ENCODE measurements around the gene MYL2. TPM values are rescaled to one million over a fixed set of nuclear protein-coding genes. Genes with fewer than 3 reads are reported as not detected.

MYL2 gene
- total and polyA plus RNA-seq, 2 experiments from 2014 or later: not detected

GRCh38 chr12:110916295-110916875 is 4.0 kb downstream of the MYL2 start (continued):
- TF ChIP-seq, protein P1, sequence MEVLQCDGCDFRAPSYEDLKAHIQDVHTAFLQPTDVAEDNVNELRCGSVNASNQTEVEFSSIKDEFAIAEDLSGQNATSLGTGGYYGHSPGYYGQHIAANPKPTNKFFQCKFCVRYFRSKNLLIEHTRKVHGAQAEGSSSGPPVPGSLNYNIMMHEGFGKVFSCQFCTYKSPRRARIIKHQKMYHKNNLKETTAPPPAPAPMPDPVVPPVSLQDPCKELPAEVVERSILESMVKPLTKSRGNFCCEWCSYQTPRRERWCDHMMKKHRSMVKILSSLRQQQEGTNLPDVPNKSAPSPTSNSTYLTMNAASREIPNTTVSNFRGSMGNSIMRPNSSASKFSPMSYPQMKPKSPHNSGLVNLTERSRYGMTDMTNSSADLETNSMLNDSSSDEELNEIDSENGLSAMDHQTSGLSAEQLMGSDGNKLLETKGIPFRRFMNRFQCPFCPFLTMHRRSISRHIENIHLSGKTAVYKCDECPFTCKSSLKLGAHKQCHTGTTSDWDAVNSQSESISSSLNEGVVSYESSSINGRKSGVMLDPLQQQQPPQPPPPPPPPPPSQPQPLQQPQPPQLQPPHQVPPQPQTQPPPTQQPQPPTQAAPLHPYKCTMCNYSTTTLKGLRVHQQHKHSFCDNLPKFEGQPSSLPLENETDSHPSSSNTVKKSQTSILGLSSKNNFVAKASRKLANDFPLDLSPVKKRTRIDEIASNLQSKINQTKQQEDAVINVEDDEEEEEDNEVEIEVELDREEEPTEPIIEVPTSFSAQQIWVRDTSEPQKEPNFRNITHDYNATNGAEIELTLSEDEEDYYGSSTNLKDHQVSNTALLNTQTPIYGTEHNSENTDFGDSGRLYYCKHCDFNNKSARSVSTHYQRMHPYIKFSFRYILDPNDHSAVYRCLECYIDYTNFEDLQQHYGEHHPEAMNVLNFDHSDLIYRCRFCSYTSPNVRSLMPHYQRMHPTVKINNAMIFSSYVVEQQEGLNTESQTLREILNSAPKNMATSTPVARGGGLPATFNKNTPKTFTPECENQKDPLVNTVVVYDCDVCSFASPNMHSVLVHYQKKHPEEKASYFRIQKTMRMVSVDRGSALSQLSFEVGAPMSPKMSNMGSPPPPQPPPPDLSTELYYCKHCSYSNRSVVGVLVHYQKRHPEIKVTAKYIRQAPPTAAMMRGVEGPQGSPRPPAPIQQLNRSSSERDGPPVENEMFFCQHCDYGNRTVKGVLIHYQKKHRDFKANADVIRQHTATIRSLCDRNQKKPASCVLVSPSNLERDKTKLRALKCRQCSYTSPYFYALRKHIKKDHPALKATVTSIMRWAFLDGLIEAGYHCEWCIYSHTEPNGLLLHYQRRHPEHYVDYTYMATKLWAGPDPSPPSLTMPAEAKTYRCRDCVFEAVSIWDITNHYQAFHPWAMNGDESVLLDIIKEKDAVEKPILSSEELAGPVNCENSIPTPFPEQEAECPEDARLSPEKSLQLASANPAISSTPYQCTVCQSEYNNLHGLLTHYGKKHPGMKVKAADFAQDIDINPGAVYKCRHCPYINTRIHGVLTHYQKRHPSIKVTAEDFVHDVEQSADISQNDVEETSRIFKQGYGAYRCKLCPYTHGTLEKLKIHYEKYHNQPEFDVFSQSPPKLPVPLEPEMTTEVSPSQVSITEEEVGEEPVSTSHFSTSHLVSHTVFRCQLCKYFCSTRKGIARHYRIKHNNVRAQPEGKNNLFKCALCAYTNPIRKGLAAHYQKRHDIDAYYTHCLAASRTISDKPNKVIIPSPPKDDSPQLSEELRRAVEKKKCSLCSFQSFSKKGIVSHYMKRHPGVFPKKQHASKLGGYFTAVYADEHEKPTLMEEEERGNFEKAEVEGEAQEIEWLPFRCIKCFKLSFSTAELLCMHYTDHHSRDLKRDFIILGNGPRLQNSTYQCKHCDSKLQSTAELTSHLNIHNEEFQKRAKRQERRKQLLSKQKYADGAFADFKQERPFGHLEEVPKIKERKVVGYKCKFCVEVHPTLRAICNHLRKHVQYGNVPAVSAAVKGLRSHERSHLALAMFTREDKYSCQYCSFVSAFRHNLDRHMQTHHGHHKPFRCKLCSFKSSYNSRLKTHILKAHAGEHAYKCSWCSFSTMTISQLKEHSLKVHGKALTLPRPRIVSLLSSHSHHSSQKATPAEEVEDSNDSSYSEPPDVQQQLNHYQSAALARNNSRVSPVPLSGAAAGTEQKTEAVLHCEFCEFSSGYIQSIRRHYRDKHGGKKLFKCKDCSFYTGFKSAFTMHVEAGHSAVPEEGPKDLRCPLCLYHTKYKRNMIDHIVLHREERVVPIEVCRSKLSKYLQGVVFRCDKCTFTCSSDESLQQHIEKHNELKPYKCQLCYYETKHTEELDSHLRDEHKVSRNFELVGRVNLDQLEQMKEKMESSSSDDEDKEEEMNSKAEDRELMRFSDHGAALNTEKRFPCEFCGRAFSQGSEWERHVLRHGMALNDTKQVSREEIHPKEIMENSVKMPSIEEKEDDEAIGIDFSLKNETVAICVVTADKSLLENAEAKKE (CRISPR knock-in tag; IDR thresholded peaks at IDR 0.05): no peak
- TF ChIP-seq EZH2 (IDR thresholded peaks at IDR 0.05; ENCODE audit: low read depth, unreplicated experiment) (no peak), CTCF (conservative IDR thresholded peaks at IDR 0.05; ENCODE audit: low read depth in 2 of 2) (no peak), STAT1 (IDR thresholded peaks at IDR 0.05; ENCODE audit: unreplicated experiment) (no peak)
- TF ChIP-seq, protein P2, sequence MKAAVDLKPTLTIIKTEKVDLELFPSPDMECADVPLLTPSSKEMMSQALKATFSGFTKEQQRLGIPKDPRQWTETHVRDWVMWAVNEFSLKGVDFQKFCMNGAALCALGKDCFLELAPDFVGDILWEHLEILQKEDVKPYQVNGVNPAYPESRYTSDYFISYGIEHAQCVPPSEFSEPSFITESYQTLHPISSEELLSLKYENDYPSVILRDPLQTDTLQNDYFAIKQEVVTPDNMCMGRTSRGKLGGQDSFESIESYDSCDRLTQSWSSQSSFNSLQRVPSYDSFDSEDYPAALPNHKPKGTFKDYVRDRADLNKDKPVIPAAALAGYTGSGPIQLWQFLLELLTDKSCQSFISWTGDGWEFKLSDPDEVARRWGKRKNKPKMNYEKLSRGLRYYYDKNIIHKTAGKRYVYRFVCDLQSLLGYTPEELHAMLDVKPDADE (IDR thresholded peaks at IDR 0.05): no peak
